Activated naive CD8-positive, alpha-beta T cell treated with anti-CD3 and anti-CD28 coated beads, Interleukin-2, amount 10 ng/mL, durations not matched to agents 7 days and 5 days (primary cell): ENCODE data around the gene NRXN3. TPM values are rescaled to one million over a fixed set of nuclear protein-coding genes. Genes with fewer than 3 reads are reported as not detected.

Experiments
- ATAC-seq: fragments of 150-1000 bp; cut with Tn5 transposase; one replicate; pipeline ENCODE4 v1.10.0; 2021; ENCODE audit warnings: low read depth, moderate library complexity
- POLR2A ChIA-PET: fragments of 350-600 bp; sonication (Branson Sonifier 250); formaldehyde crosslinking; loops from one replicate; lab custom pipeline; 2021; ENCODE audit warnings: antibody characterized with exemption; lab: Charles Lee
- DNase-seq: peaks from one replicate; pipeline ENCODE4 v3.0.0; 2021
- H3K27ac Mint-ChIP-seq: one replicate; pipeline ENCODE4 v1.8.0; 2022; ENCODE audit warnings: mild to moderate bottlenecking, mixed read lengths
- H3K27me3 Mint-ChIP-seq: one replicate; pipeline ENCODE4 v1.8.0; 2022; ENCODE audit warnings: mild to moderate bottlenecking, moderate library complexity, mixed read lengths
- H3K36me3 Mint-ChIP-seq: one replicate; pipeline ENCODE4 v1.8.0; 2021; ENCODE audit warnings: mild to moderate bottlenecking, mixed read lengths
- H3K4me1 Mint-ChIP-seq: one replicate; pipeline ENCODE4 v1.8.0; 2021; ENCODE audit warnings: mixed read lengths
- H3K4me3 Mint-ChIP-seq: one replicate; pipeline ENCODE4 v1.8.0; 2022; ENCODE audit warnings: mild to moderate bottlenecking, moderate library complexity, mixed read lengths
- H3K9me3 Mint-ChIP-seq: one replicate; pipeline ENCODE4 v1.8.0; 2021; ENCODE audit warnings: mixed read lengths
- total RNA-seq, 2 experiments: library from RNA; stranded (reverse); gene quantifications; one replicate each; pipeline ENCODE4 v1.2.3, GENCODE V29; 2021

Gene NRXN3
- total RNA-seq, 2 experiments from 2014 or later = not detected

- Mint-ChIP-seq H3K4me1 (no peaks in the 10 kb centered on the region), H3K27me3 (no peaks in the 10 kb centered on the region), H3K9me3 (no peaks in the 10 kb centered on the region), H3K4me3 (no peak overlapping the region), H3K36me3 (no peaks in the 10 kb centered on the region), H3K27ac (no peak overlapping the region)
- no peak for ATAC-seq
- POLR2A ChIA-PET = no interaction called here
- DNase-seq = no peak
Observed at GRCh38 chr14:79511146-79511545, 1341.0 kb downstream of the NRXN3 start.

GRCh38 chr14:79513446-79513845 lies 1343.3 kb downstream of the NRXN3 start:
- POLR2A ChIA-PET = no interaction called here
- Mint-ChIP-seq H3K36me3 (no peaks in the 10 kb centered on the region), H3K27me3 (no peaks in the 10 kb centered on the region), H3K4me3 (no peak overlapping the region), H3K9me3 (no peaks in the 10 kb centered on the region), H3K27ac (no peak overlapping the region), H3K4me1 (no peaks in the 10 kb centered on the region)
- ATAC-seq (no peak), DNase-seq (no peak)

GRCh38 chr14:79514700-79515099 lies 1344.5 kb downstream of the NRXN3 start:
- Mint-ChIP-seq H3K4me3 (no peak overlapping the region), H3K27me3 (no peaks in the 10 kb centered on the region), H3K27ac (no peak overlapping the region), H3K4me1 (no peaks in the 10 kb centered on the region), H3K36me3 (no peaks in the 10 kb centered on the region), H3K9me3 (no peaks in the 10 kb centered on the region)
- ATAC-seq (no peak), DNase-seq (no peak)
- POLR2A ChIA-PET = no interaction called here

GRCh38 chr14:79515158-79515557 lies 1345.0 kb downstream of the NRXN3 start:
- no peaks in the 10 kb centered on the region for H3K9me3 Mint-ChIP-seq
- H3K27ac Mint-ChIP-seq = no peak overlapping the region

GRCh38 chr14:79516009-79516408 lies 1345.8 kb downstream of the NRXN3 start:
- DNase-seq (no peak), ATAC-seq (no peak)
- no peaks in the 10 kb centered on the region for H3K9me3 Mint-ChIP-seq
- no peaks in the 10 kb centered on the region for H3K27me3 Mint-ChIP-seq
- H3K4me3 Mint-ChIP-seq = no peak overlapping the region
- no peak overlapping the region for H3K27ac Mint-ChIP-seq
- H3K4me1 Mint-ChIP-seq = no peaks in the 10 kb centered on the region
- H3K36me3 Mint-ChIP-seq = no peaks in the 10 kb centered on the region
- POLR2A ChIA-PET = no interaction called here

More at GRCh38 chr14:79515158-79515557, 1345.0 kb downstream of the NRXN3 start:
- ATAC-seq (no peak), DNase-seq (no peak)
- POLR2A ChIA-PET = no interaction called here
- H3K4me3 Mint-ChIP-seq = no peak overlapping the region
- H3K36me3 Mint-ChIP-seq = no peaks in the 10 kb centered on the region
- H3K4me1 Mint-ChIP-seq = no peaks in the 10 kb centered on the region
- H3K27me3 Mint-ChIP-seq = no peaks in the 10 kb centered on the region

GRCh38 chr14:79525416-79525815 lies 1355.2 kb downstream of the NRXN3 start:
- POLR2A ChIA-PET = no interaction called here
- H3K4me3 Mint-ChIP-seq = no peak overlapping the region
- no peaks in the 10 kb centered on the region for H3K36me3 Mint-ChIP-seq
- no peaks in the 10 kb centered on the region for H3K4me1 Mint-ChIP-seq
- no peak for ATAC-seq
- H3K27me3 Mint-ChIP-seq = no peaks in the 10 kb centered on the region
- H3K9me3 Mint-ChIP-seq = peaks cover 7% of the 10 kb centered on the region
- H3K27ac Mint-ChIP-seq = no peak overlapping the region
- DNase-seq = no peak

GRCh38 chr14:79528828-79529416 lies 1358.7 kb downstream of the NRXN3 start:
- ATAC-seq = no peak
- Mint-ChIP-seq H3K9me3 (no peaks in the 10 kb centered on the region), H3K27ac (no peak overlapping the region), H3K4me1 (no peaks in the 10 kb centered on the region), H3K4me3 (no peak overlapping the region), H3K27me3 (no peaks in the 10 kb centered on the region), H3K36me3 (no peaks in the 10 kb centered on the region)
- POLR2A ChIA-PET = no interaction called here
- DNase-seq = no peak

- Mint-ChIP-seq H3K4me3 (no peak overlapping the region), H3K9me3 (no peaks in the 10 kb centered on the region), H3K27me3 (no peaks in the 10 kb centered on the region), H3K27ac (no peak overlapping the region), H3K36me3 (no peaks in the 10 kb centered on the region), H3K4me1 (no peaks in the 10 kb centered on the region)
- ATAC-seq (no peak), DNase-seq (no peak)
- POLR2A ChIA-PET = no interaction called here
Observed at GRCh38 chr14:79530555-79530954, 1360.4 kb downstream of the NRXN3 start.

GRCh38 chr14:79534703-79535353 lies 1364.7 kb downstream of the NRXN3 start:
- POLR2A ChIA-PET = no interaction called here
- no peak for DNase-seq
- Mint-ChIP-seq H3K9me3 (peaks cover 3% of the 10 kb centered on the region), H3K27me3 (no peaks in the 10 kb centered on the region), H3K27ac (no peak overlapping the region), H3K4me3 (no peak overlapping the region), H3K4me1 (no peaks in the 10 kb centered on the region), H3K36me3 (no peaks in the 10 kb centered on the region)
- no peak for ATAC-seq

GRCh38 chr14:79540394-79540793 lies 1370.2 kb downstream of the NRXN3 start:
- no peak overlapping the region for H3K27ac Mint-ChIP-seq
- POLR2A ChIA-PET = no interaction called here
- H3K4me3 Mint-ChIP-seq = no peak overlapping the region
- peaks cover 4% of the 10 kb centered on the region for H3K9me3 Mint-ChIP-seq
- no peaks in the 10 kb centered on the region for H3K27me3 Mint-ChIP-seq
- H3K4me1 Mint-ChIP-seq = no peaks in the 10 kb centered on the region
- DNase-seq = no peak
- no peak for ATAC-seq
- H3K36me3 Mint-ChIP-seq = no peaks in the 10 kb centered on the region

- no peaks in the 10 kb centered on the region for H3K4me1 Mint-ChIP-seq
- POLR2A ChIA-PET = no interaction called here
- H3K9me3 Mint-ChIP-seq = peaks cover 4% of the 10 kb centered on the region
- no peaks in the 10 kb centered on the region for H3K27me3 Mint-ChIP-seq
- no peak overlapping the region for H3K27ac Mint-ChIP-seq
- H3K36me3 Mint-ChIP-seq = no peaks in the 10 kb centered on the region
- ATAC-seq (no peak), DNase-seq (no peak)
- H3K4me3 Mint-ChIP-seq = no peak overlapping the region
Observed at GRCh38 chr14:79542121-79542520, 1371.9 kb downstream of the NRXN3 start.

- H3K27me3 Mint-ChIP-seq = no peaks in the 10 kb centered on the region
- DNase-seq (no peak), ATAC-seq (no peak)
- no peaks in the 10 kb centered on the region for H3K4me1 Mint-ChIP-seq
- H3K9me3 Mint-ChIP-seq = peaks cover 5% of the 10 kb centered on the region
- no peak overlapping the region for H3K4me3 Mint-ChIP-seq
- no peaks in the 10 kb centered on the region for H3K36me3 Mint-ChIP-seq
- POLR2A ChIA-PET = no interaction called here
- H3K27ac Mint-ChIP-seq = no peak overlapping the region
Observed at GRCh38 chr14:79543348-79543747, 1373.2 kb downstream of the NRXN3 start.

- DNase-seq = no peak
- ATAC-seq = no peak
- Mint-ChIP-seq H3K9me3 (peaks cover 3% of the 10 kb centered on the region), H3K4me1 (no peaks in the 10 kb centered on the region), H3K27me3 (no peaks in the 10 kb centered on the region), H3K27ac (no peak overlapping the region), H3K4me3 (no peak overlapping the region), H3K36me3 (no peaks in the 10 kb centered on the region)
- POLR2A ChIA-PET = no interaction called here
Observed at GRCh38 chr14:79543967-79544697, 1374.0 kb downstream of the NRXN3 start.

GRCh38 chr14:79544698-79545070 lies 1374.5 kb downstream of the NRXN3 start:
- POLR2A ChIA-PET = no interaction called here
- ATAC-seq = no peak
- H3K27ac Mint-ChIP-seq = no peak overlapping the region
- no peak for DNase-seq
- no peak overlapping the region for H3K4me3 Mint-ChIP-seq
- H3K27me3 Mint-ChIP-seq = no peaks in the 10 kb centered on the region
- no peaks in the 10 kb centered on the region for H3K36me3 Mint-ChIP-seq
- no peaks in the 10 kb centered on the region for H3K4me1 Mint-ChIP-seq
- H3K9me3 Mint-ChIP-seq = peaks cover 3% of the 10 kb centered on the region
